Endothelial cell (in vitro differentiated cells): ENCODE measurements around the gene ASNS. TPM values are rescaled to one million over a fixed set of nuclear protein-coding genes. Genes with fewer than 3 reads are reported as not detected.
A peak's percentile ranks its signal among the peaks of the same experiment; 100 is the strongest.

Experiments
- DNase-seq: peaks from one replicate; pipeline ENCODE4 v3.0.0; 2021; ENCODE audit warnings: low spot score
- H3K27ac Mint-ChIP-seq: one replicate; pipeline ENCODE4 v1.8.0; 2021; ENCODE audit warnings: mixed read lengths, inconsistent platforms; ENCODE audit not compliant: unreplicated experiment
- H3K27me3 Mint-ChIP-seq: one replicate; pipeline ENCODE4 v1.8.0; 2021; ENCODE audit warnings: mild to moderate bottlenecking, moderate library complexity, mixed read lengths, inconsistent platforms; ENCODE audit not compliant: unreplicated experiment
- H3K36me3 Mint-ChIP-seq: one replicate; pipeline ENCODE4 v1.8.0; 2021; ENCODE audit warnings: mild to moderate bottlenecking, low read depth, mixed read lengths, inconsistent platforms; ENCODE audit not compliant: unreplicated experiment
- H3K4me1 Mint-ChIP-seq: one replicate; pipeline ENCODE4 v1.8.0; 2021; ENCODE audit warnings: mild to moderate bottlenecking, mixed read lengths, inconsistent platforms; ENCODE audit not compliant: unreplicated experiment
- H3K4me3 Mint-ChIP-seq: one replicate; pipeline ENCODE4 v1.8.0; 2021; ENCODE audit warnings: mild to moderate bottlenecking, mixed read lengths, inconsistent platforms; ENCODE audit not compliant: unreplicated experiment
- H3K9me3 Mint-ChIP-seq: one replicate; pipeline ENCODE4 v1.8.0; 2021; ENCODE audit warnings: mixed read lengths, inconsistent platforms; ENCODE audit not compliant: unreplicated experiment
- CTCF ChIP-seq: fragments of 200-600 bp; sonication (generic); IDR thresholded peaks from one replicate; pipeline ENCODE4 v1.5.0; 2021; ENCODE audit warnings: antibody characterized with exemption; ENCODE audit not compliant: unreplicated experiment
- total RNA-seq: library from RNA; stranded (reverse); fragmentation: NEBNext Ultra II Directional; extraction: Animal tissue kit (Norgen Biotek cat#: 25700); gene quantifications from one replicate; pipeline ENCODE4 v1.2.1, GENCODE V29; 2021; ENCODE audit not compliant: unreplicated experiment

Gene ASNS
- total RNA-seq, 1 donor from 2014 or later, result 7.1 TPM

GRCh38 chr7:97842006-97842405 lies 30.2 kb downstream of the ASNS start:
- no peaks in the 10 kb centered on the region for H3K27me3 Mint-ChIP-seq
- H3K9me3 Mint-ChIP-seq, result no peaks in the 10 kb centered on the region
- TF ChIP-seq CTCF, result no peak
- H3K4me1 Mint-ChIP-seq, result no peaks in the 10 kb centered on the region
- no peak for DNase-seq
- H3K27ac Mint-ChIP-seq, result no peak overlapping the region
- no peak overlapping the region for H3K4me3 Mint-ChIP-seq
- no peaks in the 10 kb centered on the region for H3K36me3 Mint-ChIP-seq

GRCh38 chr7:97835296-97836138 lies 36.7 kb downstream of the ASNS start:
- no peaks in the 10 kb centered on the region for H3K27me3 Mint-ChIP-seq
- TF ChIP-seq CTCF, result peak; percentile 67

GRCh38 chr7:97819161-97819560 lies 53.0 kb downstream of the ASNS start:
- Mint-ChIP-seq H3K4me3 (no peak overlapping the region), H3K9me3 (no peaks in the 10 kb centered on the region), H3K27me3 (no peaks in the 10 kb centered on the region), H3K27ac (no peak overlapping the region), H3K36me3 (no peaks in the 10 kb centered on the region), H3K4me1 (no peaks in the 10 kb centered on the region)
- no peak for TF ChIP-seq CTCF
- DNase-seq, result no peak

More at GRCh38 chr7:97835296-97836138, 36.7 kb downstream of the ASNS start:
- peak; percentile 76 for DNase-seq
- no peaks in the 10 kb centered on the region for H3K36me3 Mint-ChIP-seq
- H3K27ac Mint-ChIP-seq, result no peak overlapping the region
- no peak overlapping the region for H3K4me3 Mint-ChIP-seq
- no peaks in the 10 kb centered on the region for H3K9me3 Mint-ChIP-seq
- peaks cover 8% of the 10 kb centered on the region for H3K4me1 Mint-ChIP-seq

- Mint-ChIP-seq H3K4me3 (no peak overlapping the region), H3K36me3 (no peaks in the 10 kb centered on the region), H3K27ac (no peak overlapping the region), H3K27me3 (no peaks in the 10 kb centered on the region), H3K4me1 (no peaks in the 10 kb centered on the region), H3K9me3 (no peaks in the 10 kb centered on the region)
- no peak for TF ChIP-seq CTCF
- DNase-seq, result no peak
Measured at GRCh38 chr7:97818066-97818663, 54.0 kb downstream of the ASNS start.

Other genes starting within 250 kb of the ASNS start
- gene TAC1, start 140.3 kb downstream of the ASNS start, total RNA-seq, result 9.1 TPM
- gene OCM2, start 117.8 kb upstream of the ASNS start, total RNA-seq, result not detected
- gene LMTK2, start 234.5 kb upstream of the ASNS start, total RNA-seq, result 32.5 TPM